Measurements from ENCODE around the gene PISD.

DNA sequence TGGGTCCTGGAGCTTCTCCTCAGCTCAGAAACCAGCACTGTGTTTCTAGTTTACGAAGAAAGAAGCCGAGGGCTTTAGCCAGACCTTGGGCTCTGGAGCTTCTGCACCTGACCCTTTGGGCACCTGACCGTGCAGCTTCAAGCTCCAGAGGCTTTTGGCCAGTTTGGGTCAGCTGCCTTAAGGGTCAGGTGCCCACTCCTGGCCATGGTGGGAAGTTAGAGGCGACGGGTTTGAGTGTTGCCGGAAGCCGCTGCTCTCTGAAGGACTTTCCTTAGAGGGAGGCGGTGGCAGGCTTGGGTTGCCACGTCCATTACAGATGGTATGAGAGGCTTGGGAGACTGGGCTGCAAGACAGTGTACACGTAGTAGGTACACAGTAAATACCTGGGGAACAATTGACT, 52.3 kb downstream of the PISD start:
- no peak for TF ChIP-seq EZH2 (IDR thresholded peaks at IDR 0.05; ENCODE audit: borderline replicate concordance, low read depth, low read length, severe bottlenecking)
- TF ChIP-seq, protein P1, sequence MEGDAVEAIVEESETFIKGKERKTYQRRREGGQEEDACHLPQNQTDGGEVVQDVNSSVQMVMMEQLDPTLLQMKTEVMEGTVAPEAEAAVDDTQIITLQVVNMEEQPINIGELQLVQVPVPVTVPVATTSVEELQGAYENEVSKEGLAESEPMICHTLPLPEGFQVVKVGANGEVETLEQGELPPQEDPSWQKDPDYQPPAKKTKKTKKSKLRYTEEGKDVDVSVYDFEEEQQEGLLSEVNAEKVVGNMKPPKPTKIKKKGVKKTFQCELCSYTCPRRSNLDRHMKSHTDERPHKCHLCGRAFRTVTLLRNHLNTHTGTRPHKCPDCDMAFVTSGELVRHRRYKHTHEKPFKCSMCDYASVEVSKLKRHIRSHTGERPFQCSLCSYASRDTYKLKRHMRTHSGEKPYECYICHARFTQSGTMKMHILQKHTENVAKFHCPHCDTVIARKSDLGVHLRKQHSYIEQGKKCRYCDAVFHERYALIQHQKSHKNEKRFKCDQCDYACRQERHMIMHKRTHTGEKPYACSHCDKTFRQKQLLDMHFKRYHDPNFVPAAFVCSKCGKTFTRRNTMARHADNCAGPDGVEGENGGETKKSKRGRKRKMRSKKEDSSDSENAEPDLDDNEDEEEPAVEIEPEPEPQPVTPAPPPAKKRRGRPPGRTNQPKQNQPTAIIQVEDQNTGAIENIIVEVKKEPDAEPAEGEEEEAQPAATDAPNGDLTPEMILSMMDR (IDR thresholded peaks at IDR 0.05; ENCODE audit: extremely low read depth in 1 of 2, insufficient read depth in 1 of 2, low read depth in 1 of 2, low read length in 2 of 2): no peak
- TF ChIP-seq POLR2AphosphoS5 (IDR thresholded peaks at IDR 0.05; ENCODE audit: insufficient read depth, low read depth, low read length): no peak
- TF ChIP-seq POLR2A (IDR thresholded peaks at IDR 0.05; ENCODE audit: low read depth, low read length): no peak
- no peak for TF ChIP-seq JUN (IDR thresholded peaks at IDR 0.05; ENCODE audit: borderline replicate concordance, insufficient read depth, insufficient read length, low read depth)
- TF ChIP-seq, protein P2, sequence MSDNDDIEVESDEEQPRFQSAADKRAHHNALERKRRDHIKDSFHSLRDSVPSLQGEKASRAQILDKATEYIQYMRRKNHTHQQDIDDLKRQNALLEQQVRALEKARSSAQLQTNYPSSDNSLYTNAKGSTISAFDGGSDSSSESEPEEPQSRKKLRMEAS (IDR thresholded peaks at IDR 0.05; ENCODE audit: insufficient read depth, insufficient read length): no peak
- TF ChIP-seq FOS (IDR thresholded peaks at IDR 0.05; ENCODE audit: borderline replicate concordance, insufficient read depth, low read length): no peak
- no peak for TF ChIP-seq GATA2 (IDR thresholded peaks at IDR 0.05; ENCODE audit: insufficient read depth, insufficient read length, low read depth, low read length)
- TF ChIP-seq MYC (IDR thresholded peaks at IDR 0.05; ENCODE audit: low read depth, low read length): no peak
